HepG2 (cell line): ENCODE measurements around the gene SRD5A1. TPM values are rescaled to one million over a fixed set of nuclear protein-coding genes. Genes with fewer than 3 reads are reported as not detected.
A peak's percentile ranks its signal among the peaks of the same experiment; 100 is the strongest.

Experiments used
- ATAC-seq: fragments of 200-7000 bp; cut with Tn5 transposase; 3 replicates; pipeline ENCODE4 v1.9.1; 2020; ENCODE audit warnings: mild to moderate bottlenecking, moderate library complexity
- BruUV-seq: library from RNA; stranded (reverse); fragments of 400-500 nt; replicated peaks from 2 replicates; lab custom pipeline; 2021; lab: Mats Ljungman, UMichigan
- CTCF ChIA-PET: fragments of 300-600 bp; formaldehyde crosslinking; extraction: SDS; loops from one replicate; lab custom pipeline; 2021; ENCODE audit warnings: low total read pairs, inconsistent platforms, low intra/inter-chr PET ratio; lab: Yijun Ruan, JAX
- POLR2A ChIA-PET: fragments of 350-600 bp; sonication (Branson Sonifier 250); formaldehyde crosslinking; loops from one replicate; lab custom pipeline; 2020; ENCODE audit warnings: antibody characterized with exemption, inconsistent platforms; lab: Yijun Ruan, JAX
- DNase-seq: peaks from one replicate; pipeline ENCODE4 v3.0.0-alpha.2; 2015; ENCODE audit warnings: low spot score
- FAIRE-seq: peaks from 3 replicates; lab custom pipeline; 2011; peaks lifted over from hg19 to GRCh38; lab: Jason Lieb, UNC
- H2AFZ ChIP-seq: one replicate; pipeline ENCODE4 v1.6.1; 2011; ENCODE audit warnings: low read length, inconsistent platforms
- H3K27ac ChIP-seq: fragments of 300-600 bp; 3 replicates; pipeline ENCODE4 v1.8.0; 2011; ENCODE audit warnings: mixed run types, mild to moderate bottlenecking, mixed read lengths, low read length, inconsistent platforms; ENCODE audit not compliant: insufficient read depth; ENCODE audit errors: extremely low read length
- H3K27me3 ChIP-seq, 2 experiments: fragments of 200-600 bp in 1 of 2; 2 replicates in 1 of 2; 3 replicates in 1 of 2; pipeline versions ENCODE4 v1.6.0 to v1.8.0; 2011; ENCODE audit warnings: low read length in 2 of 2, mild to moderate bottlenecking in 2 of 2, moderate library complexity in 2 of 2, inconsistent platforms in 1 of 2; ENCODE audit not compliant: insufficient read depth in 2 of 2, control insufficient read depth in 1 of 2
- H3K36me3 ChIP-seq, 2 experiments: fragments of 200-600 bp in 1 of 2; replicated peaks in 1 of 2; 2 replicates in 1 of 2; 3 replicates in 1 of 2; pipeline versions ENCODE4 v1.5.1 to v1.8.0; 2011; ENCODE audit warnings: low read length in 2 of 2, inconsistent platforms in 1 of 2; ENCODE audit not compliant: insufficient read depth in 2 of 2, control insufficient read depth in 1 of 2
- H3K4me1 ChIP-seq: 2 replicates; pipeline ENCODE4 v1.5.1; 2012; ENCODE audit warnings: low read length, inconsistent platforms; ENCODE audit not compliant: insufficient read depth
- H3K4me2 ChIP-seq: 2 replicates; pipeline ENCODE4 v1.6.0; 2011; ENCODE audit warnings: low read depth, low read length, inconsistent platforms
- H3K4me3 ChIP-seq, 3 experiments: fragments of 200-600 bp in 1 of 3; sonication (generic), shearing (Covaris generic) in 1 of 3; replicated peaks in 1 of 3; 2 replicates each; pipeline ENCODE4 v1.5.1; 2011 to 2016; ENCODE audit warnings: low read length in 3 of 3, inconsistent platforms in 2 of 3, low read depth in 2 of 3, mild to moderate bottlenecking in 2 of 3, control low read depth in 1 of 3, mixed read lengths in 1 of 3; ENCODE audit not compliant: insufficient read depth in 1 of 3
- H3K79me2 ChIP-seq: one replicate; pipeline ENCODE4 v1.6.1; 2011; ENCODE audit warnings: low read length, inconsistent platforms; ENCODE audit not compliant: insufficient read depth
- H3K9ac ChIP-seq: 2 replicates; pipeline ENCODE4 v1.6.0; 2011; ENCODE audit warnings: mild to moderate bottlenecking, low read depth, low read length, inconsistent platforms; ENCODE audit not compliant: insufficient read depth
- H3K9me3 ChIP-seq: 2 replicates; pipeline ENCODE4 v1.5.1; 2012; ENCODE audit warnings: mild to moderate bottlenecking, low read length
- H4K20me1 ChIP-seq: 2 replicates; pipeline ENCODE4 v1.6.0; 2011; ENCODE audit warnings: inconsistent platforms, mild to moderate bottlenecking, low read length, moderate library complexity; ENCODE audit not compliant: insufficient read depth
- ARID2 ChIP-seq: sonication (generic); formaldehyde crosslinking; IDR thresholded peaks from 2 replicates; pipeline ENCODE4 v1.8.1; 2022; ENCODE audit warnings: mild to moderate bottlenecking, missing genetic modification reagents, borderline replicate concordance
- ATRX ChIP-seq: sonication (generic); formaldehyde crosslinking; IDR thresholded peaks from 2 replicates; pipeline ENCODE4 v1.4.0; 2020; ENCODE audit warnings: missing genetic modification reagents, borderline replicate concordance
- KMT2A ChIP-seq: sonication (generic); formaldehyde crosslinking; IDR thresholded peaks from 2 replicates; pipeline ENCODE4 v1.4.0; 2020; ENCODE audit warnings: missing genetic modification reagents
- KMT2B ChIP-seq: IDR thresholded peaks from 2 replicates; pipeline ENCODE4 v1.6.1; 2016; ENCODE audit warnings: missing genetic modification reagents, missing compliant biosample characterization
- MEIS1 ChIP-seq: sonication (generic); formaldehyde crosslinking; IDR thresholded peaks from 2 replicates; pipeline ENCODE4 v1.9.0; 2021; ENCODE audit warnings: mild to moderate bottlenecking, missing genetic modification reagents, moderate library complexity, borderline replicate concordance
- RBAK ChIP-seq: sonication (generic); formaldehyde crosslinking; IDR thresholded peaks from 2 replicates; pipeline ENCODE4 v1.5.1; 2020; ENCODE audit warnings: mild to moderate bottlenecking, missing genetic modification reagents
- RELA ChIP-seq: sonication (generic); formaldehyde crosslinking; IDR thresholded peaks from 2 replicates; pipeline ENCODE4 v1.4.0; 2020; ENCODE audit warnings: missing genetic modification reagents
- SALL2 ChIP-seq: sonication (generic); formaldehyde crosslinking; IDR thresholded peaks from 2 replicates; pipeline ENCODE4 v1.8.1; 2023; ENCODE audit warnings: mild to moderate bottlenecking, missing genetic modification reagents, inconsistent platforms
- THYN1 ChIP-seq: sonication (generic); formaldehyde crosslinking; IDR thresholded peaks from 2 replicates; pipeline ENCODE4 v1.8.1; 2023; ENCODE audit warnings: low read depth, mild to moderate bottlenecking, moderate library complexity, missing genetic modification reagents, borderline replicate concordance
- ZBTB7A ChIP-seq: sonication (generic); formaldehyde crosslinking; IDR thresholded peaks from 2 replicates; pipeline ENCODE4 v1.8.0; 2022; ENCODE audit warnings: mild to moderate bottlenecking, missing genetic modification reagents
- ZFAT ChIP-seq: sonication (generic); formaldehyde crosslinking; conservative IDR thresholded peaks from 2 replicates; pipeline ENCODE4 v1.8.1; 2023; ENCODE audit warnings: missing genetic modification reagents, inconsistent platforms
- ZNF275 ChIP-seq: sonication (generic); formaldehyde crosslinking; IDR thresholded peaks from 2 replicates; pipeline ENCODE4 v1.8.0; 2022; ENCODE audit warnings: missing genetic modification reagents, mild to moderate bottlenecking, inconsistent platforms, borderline replicate concordance
- ZNF3 ChIP-seq: IDR thresholded peaks from 2 replicates; pipeline ENCODE4 v1.7.0; 2017; ENCODE audit warnings: inconsistent platforms
- ZNF317 ChIP-seq: sonication (generic); formaldehyde crosslinking; IDR thresholded peaks from 2 replicates; pipeline ENCODE4 v1.5.0; 2020; ENCODE audit warnings: mild to moderate bottlenecking, missing genetic modification reagents
- ZNF33B ChIP-seq: sonication (generic); formaldehyde crosslinking; IDR thresholded peaks from 2 replicates; pipeline ENCODE4 v1.5.1; 2020; ENCODE audit warnings: mild to moderate bottlenecking, missing genetic modification reagents
- ZNF430 ChIP-seq: sonication (generic); formaldehyde crosslinking; IDR thresholded peaks from 2 replicates; pipeline ENCODE4 v1.9.0; 2021; ENCODE audit warnings: mild to moderate bottlenecking, missing genetic modification reagents
- ZSCAN30 ChIP-seq: sonication (generic); formaldehyde crosslinking; IDR thresholded peaks from 2 replicates; pipeline ENCODE4 v1.5.0; 2020; ENCODE audit warnings: mild to moderate bottlenecking, missing genetic modification reagents
- WGBS: methylation state at CpG from one replicate; pipeline ENCODE4 v1.1.6; 2017; ENCODE audit warnings: low lambda C conversion rate; 5-methylcytosine and 5-hydroxymethylcytosine counted together
- in situ Hi-C: cut with HindIII; loops from 2 replicates; pipeline ENCODE4 v1.10.0; 2017; ENCODE audit warnings: low pct_unique_long_range_greater_than_20kb; ENCODE audit not compliant: extremely low pct_ligation_motif_present
- intact Hi-C: fragments of 100-400 bp; cut with micrococcal nuclease; formaldehyde crosslinking; loops from one replicate; pipeline ENCODE4 v1.10.0; 2022; ENCODE audit not compliant: unreplicated experiment
- polyA plus RNA-seq, 8 experiments: library from polyadenylated mRNA; depleted of rRNA in 3 of 8; stranded (reverse) in 7 of 8; unstranded in 1 of 8; fragments of >200 nt; fragmentation: Illumina TruSeq in 4 of 8; extraction: Trizol in 4 of 8; gene quantifications; 2 replicates each; pipeline versions ENCODE4 v1.2.1 to v1.2.3, GENCODE V29; 2011 to 2016; ENCODE audit warnings: low read depth in 4 of 8, missing spikeins in 1 of 8, mixed read lengths in 1 of 8; ENCODE audit not compliant: insufficient read depth in 1 of 8
- total RNA-seq, 5 experiments: library from RNA; depleted of rRNA; stranded (reverse); fragments of >200 nt; fragmentation: Illumina TruSeq; extraction: Trizol; gene quantifications; 2 replicates each; pipeline ENCODE4 v1.2.3, GENCODE V29; 2016; ENCODE audit warnings: low read depth in 1 of 5
- TF ChIP-seq, protein P1 (sequence below): sonication (generic); formaldehyde crosslinking; IDR thresholded peaks from 2 replicates; pipeline ENCODE4 v1.4.0; 2020; ENCODE audit warnings: mild to moderate bottlenecking, missing genetic modification reagents
- TF ChIP-seq, protein P2 (sequence below): sonication (generic); formaldehyde crosslinking; IDR thresholded peaks from 2 replicates; pipeline ENCODE4 v1.9.0; 2021; ENCODE audit warnings: missing genetic modification reagents, borderline replicate concordance
- TF ChIP-seq, protein P3 (sequence below): sonication (generic); formaldehyde crosslinking; IDR thresholded peaks from 2 replicates; pipeline ENCODE4 v1.5.0; 2020; ENCODE audit warnings: missing genetic modification reagents

Gene SRD5A1
- total and polyA plus RNA-seq, 2 of the 13 experiments (the other 11 are each of a cell fraction or from before 2014, with no cell fraction given) = 6.1 to 9.9 TPM

DNA sequence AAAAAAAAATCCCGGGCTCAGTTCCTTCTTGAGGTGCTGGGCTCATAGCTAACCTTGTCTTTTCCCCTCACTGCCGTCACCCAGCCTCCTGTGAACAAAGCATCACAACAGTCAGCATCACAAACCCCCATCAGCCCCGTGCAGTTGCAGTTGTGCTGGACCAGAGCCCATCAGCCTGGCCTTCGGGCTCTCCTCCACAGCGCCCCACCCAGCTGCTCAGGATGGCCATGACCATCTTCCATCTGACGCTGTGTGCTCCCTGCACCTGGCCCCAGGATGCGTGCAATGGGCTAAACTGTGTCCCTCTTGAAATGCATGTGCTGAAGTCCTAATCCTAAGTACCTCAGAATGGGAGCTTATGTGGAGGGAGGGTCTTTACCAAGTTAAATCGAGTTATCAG is 48.5 kb upstream of the SRD5A1 start (continued):
- TF ChIP-seq ATRX (CRISPR knock-in tag) = no peak
- TF ChIP-seq, protein P1, sequence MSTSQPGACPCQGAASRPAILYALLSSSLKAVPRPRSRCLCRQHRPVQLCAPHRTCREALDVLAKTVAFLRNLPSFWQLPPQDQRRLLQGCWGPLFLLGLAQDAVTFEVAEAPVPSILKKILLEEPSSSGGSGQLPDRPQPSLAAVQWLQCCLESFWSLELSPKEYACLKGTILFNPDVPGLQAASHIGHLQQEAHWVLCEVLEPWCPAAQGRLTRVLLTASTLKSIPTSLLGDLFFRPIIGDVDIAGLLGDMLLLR (CRISPR knock-in tag) = no peak
- no peak for TF ChIP-seq RBAK
- TF ChIP-seq ARID2 (CRISPR knock-in tag) = no peak
- TF ChIP-seq KMT2A (CRISPR knock-in tag) = no peak
- no peak for TF ChIP-seq ZNF430 (CRISPR knock-in tag)
- no peak for TF ChIP-seq ZSCAN30 (CRISPR knock-in tag)

DNA sequence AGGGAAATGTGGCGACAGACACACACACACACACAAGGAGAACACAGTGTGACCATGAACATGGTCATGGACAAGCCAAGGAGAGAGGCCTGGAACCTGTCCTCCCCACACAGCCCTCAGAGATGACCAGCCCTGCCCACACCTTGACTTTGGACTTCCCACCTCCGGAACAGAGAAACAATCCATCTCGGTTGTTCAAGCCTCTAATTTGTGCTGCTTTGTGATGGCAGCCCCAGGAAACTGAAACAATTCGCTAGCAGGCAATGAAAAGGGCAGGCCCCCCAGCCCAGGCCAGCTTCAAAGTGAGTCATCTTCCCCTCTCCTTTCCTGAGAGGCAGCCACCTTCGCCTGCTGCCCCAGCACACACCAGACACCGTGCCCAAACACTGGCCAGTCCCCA is 48.1 kb upstream of the SRD5A1 start:
- Histone ChIP-seq H3K79me2 (no peaks in the 10 kb centered on the region), H4K20me1 (no peaks in the 10 kb centered on the region), H3K27ac (no peak overlapping the region), H3K4me1 (no peaks in the 10 kb centered on the region), H3K4me2 (no peak overlapping the region), H3K9me3 (no peaks in the 10 kb centered on the region), H2AFZ (no peak overlapping the region), H3K36me3 (no peaks in the 10 kb centered on the region), H3K9ac (no peak overlapping the region), H3K4me3 (no peak overlapping the region), H3K27me3 (peaks cover 2 to 4% of the 10 kb centered on the region in 2 experiments; a peak in 4 of 5 replicates)
- no peak for TF ChIP-seq ZNF317 (CRISPR knock-in tag)
- no peak for TF ChIP-seq MEIS1 (CRISPR knock-in tag)
- no peak for TF ChIP-seq THYN1 (CRISPR knock-in tag)
- no peak for TF ChIP-seq KMT2B
- TF ChIP-seq RELA (CRISPR knock-in tag) = no peak
- TF ChIP-seq ZBTB7A = no peak
- TF ChIP-seq ZNF3 (CRISPR knock-in tag) = no peak
- TF ChIP-seq, protein P2, sequence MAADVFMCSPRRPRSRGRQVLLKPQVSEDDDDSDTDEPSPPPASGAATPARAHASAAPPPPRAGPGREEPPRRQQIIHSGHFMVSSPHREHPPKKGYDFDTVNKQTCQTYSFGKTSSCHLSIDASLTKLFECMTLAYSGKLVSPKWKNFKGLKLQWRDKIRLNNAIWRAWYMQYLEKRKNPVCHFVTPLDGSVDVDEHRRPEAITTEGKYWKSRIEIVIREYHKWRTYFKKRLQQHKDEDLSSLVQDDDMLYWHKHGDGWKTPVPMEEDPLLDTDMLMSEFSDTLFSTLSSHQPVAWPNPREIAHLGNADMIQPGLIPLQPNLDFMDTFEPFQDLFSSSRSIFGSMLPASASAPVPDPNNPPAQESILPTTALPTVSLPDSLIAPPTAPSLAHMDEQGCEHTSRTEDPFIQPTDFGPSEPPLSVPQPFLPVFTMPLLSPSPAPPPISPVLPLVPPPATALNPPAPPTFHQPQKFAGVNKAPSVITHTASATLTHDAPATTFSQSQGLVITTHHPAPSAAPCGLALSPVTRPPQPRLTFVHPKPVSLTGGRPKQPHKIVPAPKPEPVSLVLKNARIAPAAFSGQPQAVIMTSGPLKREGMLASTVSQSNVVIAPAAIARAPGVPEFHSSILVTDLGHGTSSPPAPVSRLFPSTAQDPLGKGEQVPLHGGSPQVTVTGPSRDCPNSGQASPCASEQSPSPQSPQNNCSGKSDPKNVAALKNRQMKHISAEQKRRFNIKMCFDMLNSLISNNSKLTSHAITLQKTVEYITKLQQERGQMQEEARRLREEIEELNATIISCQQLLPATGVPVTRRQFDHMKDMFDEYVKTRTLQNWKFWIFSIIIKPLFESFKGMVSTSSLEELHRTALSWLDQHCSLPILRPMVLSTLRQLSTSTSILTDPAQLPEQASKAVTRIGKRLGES (CRISPR knock-in tag) = no peak
- no peak for TF ChIP-seq ZNF33B
- no peak for TF ChIP-seq ZFAT (CRISPR knock-in tag)
- TF ChIP-seq ZNF275 (CRISPR knock-in tag) = no peak
- TF ChIP-seq, protein P3, sequence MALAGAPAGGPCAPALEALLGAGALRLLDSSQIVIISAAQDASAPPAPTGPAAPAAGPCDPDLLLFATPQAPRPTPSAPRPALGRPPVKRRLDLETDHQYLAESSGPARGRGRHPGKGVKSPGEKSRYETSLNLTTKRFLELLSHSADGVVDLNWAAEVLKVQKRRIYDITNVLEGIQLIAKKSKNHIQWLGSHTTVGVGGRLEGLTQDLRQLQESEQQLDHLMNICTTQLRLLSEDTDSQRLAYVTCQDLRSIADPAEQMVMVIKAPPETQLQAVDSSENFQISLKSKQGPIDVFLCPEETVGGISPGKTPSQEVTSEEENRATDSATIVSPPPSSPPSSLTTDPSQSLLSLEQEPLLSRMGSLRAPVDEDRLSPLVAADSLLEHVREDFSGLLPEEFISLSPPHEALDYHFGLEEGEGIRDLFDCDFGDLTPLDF (CRISPR knock-in tag) = no peak
- TF ChIP-seq SALL2 = no peak
- in situ Hi-C loops (no loop called here), intact Hi-C loops (no loop called here)
- POLR2A ChIA-PET = no interaction called here
- WGBS = 21% methylated on average over 3 of the region's 6 CpGs
- BruUV-seq = no TSS peak
- FAIRE-seq (no peak), ATAC-seq (peak; percentile 67), DNase-seq (no peak)
- CTCF ChIA-PET = no interaction called here
